ENCODE data around the gene FANCC. TPM values are rescaled to one million over a fixed set of nuclear protein-coding genes. Genes with fewer than 3 reads are reported as not detected.
"Not testable (repeated sequence)": the region's sequence is repeated elsewhere in the genome, so short reads cannot be mapped to it uniquely, and the experiment has no call there.

The FANCC gene
- total and polyA plus RNA-seq, 2 of the 8 experiments (the other 6 are each of a cell fraction or from before 2014, with no cell fraction given): 7.8 to 15.2 TPM

- no peak for TF ChIP-seq CTBP2 (IDR thresholded peaks at IDR 0.05; ENCODE audit: borderline replicate concordance, insufficient read depth, insufficient read length, low read length)
Measured at GRCh38 chr9:95204310-95204709, 113.2 kb downstream of the FANCC start (continued).

GRCh38 chr9:95203019-95203418 lies 114.5 kb downstream of the FANCC start:
- FAIRE-seq; POLR2A ChIA-PET (ENCODE audit: partially characterized antibody): not testable (repeated sequence)

More at GRCh38 chr9:95203019-95203418, 114.5 kb downstream of the FANCC start:
- H4K8ac ChIP-seq (ENCODE audit: extremely low read depth, insufficient read depth, low read length); H2AK5ac ChIP-seq (ENCODE audit: low read depth, low read length); H3K23me2 ChIP-seq (ENCODE audit: low read depth, low read length); H2BK12ac ChIP-seq (ENCODE audit: low read depth, low read length); H3K56ac ChIP-seq (replicated peaks; ENCODE audit: insufficient read length, low read depth, low read length); H3K4me1 ChIP-seq (replicated peaks in 1 of 4; ENCODE audit: control insufficient read depth in 3 of 4, insufficient read depth in 4 of 4, low read length in 3 of 4); H4K5ac ChIP-seq (ENCODE audit: insufficient read length, low read depth, low read length); H3K27ac ChIP-seq (ENCODE audit: low read depth, low read length); H3K27me3 ChIP-seq (replicated peaks in 1 of 4; ENCODE audit: control insufficient read depth in 3 of 4, extremely low read depth in 1 of 4, insufficient read depth in 3 of 4, low read length in 3 of 4); H3K9me3 ChIP-seq (ENCODE audit: insufficient read depth in 2 of 2, low read depth in 1 of 2, low read length in 1 of 2); DNase-seq (ENCODE audit: low read depth in 1 of 2, low spot score in 2 of 2); H2BK120ac ChIP-seq (replicated peaks; ENCODE audit: low read depth, low read length); H3K4ac ChIP-seq (replicated peaks; ENCODE audit: insufficient read length, low read depth, low read length); H3K36me3 ChIP-seq (ENCODE audit: control insufficient read depth in 2 of 4, insufficient read depth in 4 of 4, low read length in 3 of 4); H3K79me1 ChIP-seq (ENCODE audit: low read depth, low read length); H3K79me2 ChIP-seq (ENCODE audit: control insufficient read depth in 1 of 2, insufficient read depth in 2 of 2, low read length in 2 of 2); H3K4me3 ChIP-seq (ENCODE audit: extremely low read depth in 1 of 4, insufficient read depth in 2 of 4, low read depth in 3 of 4, low read length in 4 of 4); H3K4me2 ChIP-seq (ENCODE audit: insufficient read depth in 1 of 2, low read depth in 2 of 2, low read length in 2 of 2); H4K20me1 ChIP-seq (replicated peaks in 1 of 2; ENCODE audit: control insufficient read depth in 1 of 2, insufficient read depth in 2 of 2, low read length in 2 of 2); H3K18ac ChIP-seq (ENCODE audit: extremely low read depth, low read length); H3K14ac ChIP-seq (ENCODE audit: insufficient read length); H2AFZ ChIP-seq (ENCODE audit: low read length); H2BK15ac ChIP-seq (ENCODE audit: low read length); H2BK5ac ChIP-seq (ENCODE audit: low read depth, low read length); H3K9ac ChIP-seq (replicated peaks in 1 of 4; ENCODE audit: extremely low read depth in 1 of 4, low read depth in 3 of 4, low read length in 3 of 4); H3K23ac ChIP-seq (ENCODE audit: insufficient read length); H2BK20ac ChIP-seq (ENCODE audit: low read length); H4K91ac ChIP-seq (replicated peaks; ENCODE audit: insufficient read length, low read length): not testable (repeated sequence)
- CTCF ChIA-PET (ENCODE audit: partially characterized antibody): interaction anchor here (0.6 to 4.6 kb wide), 6 partner anchors 10 to 87 kb away, joined by 3 to 28 read pairs (median 5); no protein-coding TSS in a partner anchor
- WGBS, 2 experiments (ENCODE audit: extremely low coverage in 1 of 2, insufficient coverage in 1 of 2, insufficient read length in 1 of 2, insufficient replicate concordance in 2 of 2, low coverage in 1 of 2, low lambda C conversion rate in 2 of 2, missing lambda C conversion rate in 1 of 2): 96% methylated on average over 2 of the region's 2 CpGs; no CpG with 5 or more reads in 1 of the 2 experiments
